ENCODE results near the gene THG1L.

DNA sequence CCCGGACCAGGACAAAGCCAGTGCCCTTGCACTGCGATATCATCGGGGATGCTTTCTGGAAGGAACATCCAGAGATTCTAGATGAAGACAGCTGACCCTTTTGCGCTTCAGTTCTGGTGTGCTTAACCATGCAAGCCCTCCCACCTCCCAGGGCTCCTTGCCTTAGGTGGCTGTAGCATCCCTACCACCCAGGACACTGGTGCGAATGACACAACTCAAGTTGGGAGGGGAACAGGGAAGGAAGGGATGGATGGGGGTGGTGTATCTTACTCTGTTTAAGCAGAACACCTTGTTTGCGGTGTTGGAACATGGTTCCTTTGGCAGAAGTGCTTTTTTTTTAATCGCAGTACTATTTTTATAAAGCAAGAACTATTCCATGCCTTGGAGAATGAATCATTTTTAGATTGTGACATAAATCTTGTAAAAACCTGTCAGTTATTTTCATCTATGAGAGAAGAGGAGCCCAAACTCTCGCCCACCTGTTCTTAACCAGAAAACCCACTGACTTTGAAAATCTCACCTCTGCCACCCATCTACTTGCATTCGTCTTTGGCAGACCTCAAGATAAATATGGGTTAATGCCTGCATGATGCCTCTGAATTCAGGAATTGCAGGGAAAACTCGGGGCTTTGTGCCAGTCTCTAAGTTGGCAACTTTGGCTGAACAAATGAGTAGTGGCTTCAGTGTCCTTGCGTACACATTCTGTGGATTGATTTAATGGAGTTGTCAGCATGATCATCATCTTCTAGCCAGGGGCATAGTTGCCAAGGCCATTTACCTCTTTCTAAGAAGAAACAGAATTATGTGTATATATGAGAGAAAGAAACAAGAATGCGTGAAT, 8.4 kb downstream of the THG1L start:
- TF ChIP-seq ZNF629 (CRISPR knock-in tag; conservative IDR thresholded peaks at IDR 0.05) (no peak), ZNF777 (CRISPR knock-in tag; IDR thresholded peaks at IDR 0.05) (no peak)
- TF ChIP-seq, protein P1, sequence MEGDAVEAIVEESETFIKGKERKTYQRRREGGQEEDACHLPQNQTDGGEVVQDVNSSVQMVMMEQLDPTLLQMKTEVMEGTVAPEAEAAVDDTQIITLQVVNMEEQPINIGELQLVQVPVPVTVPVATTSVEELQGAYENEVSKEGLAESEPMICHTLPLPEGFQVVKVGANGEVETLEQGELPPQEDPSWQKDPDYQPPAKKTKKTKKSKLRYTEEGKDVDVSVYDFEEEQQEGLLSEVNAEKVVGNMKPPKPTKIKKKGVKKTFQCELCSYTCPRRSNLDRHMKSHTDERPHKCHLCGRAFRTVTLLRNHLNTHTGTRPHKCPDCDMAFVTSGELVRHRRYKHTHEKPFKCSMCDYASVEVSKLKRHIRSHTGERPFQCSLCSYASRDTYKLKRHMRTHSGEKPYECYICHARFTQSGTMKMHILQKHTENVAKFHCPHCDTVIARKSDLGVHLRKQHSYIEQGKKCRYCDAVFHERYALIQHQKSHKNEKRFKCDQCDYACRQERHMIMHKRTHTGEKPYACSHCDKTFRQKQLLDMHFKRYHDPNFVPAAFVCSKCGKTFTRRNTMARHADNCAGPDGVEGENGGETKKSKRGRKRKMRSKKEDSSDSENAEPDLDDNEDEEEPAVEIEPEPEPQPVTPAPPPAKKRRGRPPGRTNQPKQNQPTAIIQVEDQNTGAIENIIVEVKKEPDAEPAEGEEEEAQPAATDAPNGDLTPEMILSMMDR (CRISPR knock-in tag; IDR thresholded peaks at IDR 0.05) = no peak
- TF ChIP-seq, protein P2, sequence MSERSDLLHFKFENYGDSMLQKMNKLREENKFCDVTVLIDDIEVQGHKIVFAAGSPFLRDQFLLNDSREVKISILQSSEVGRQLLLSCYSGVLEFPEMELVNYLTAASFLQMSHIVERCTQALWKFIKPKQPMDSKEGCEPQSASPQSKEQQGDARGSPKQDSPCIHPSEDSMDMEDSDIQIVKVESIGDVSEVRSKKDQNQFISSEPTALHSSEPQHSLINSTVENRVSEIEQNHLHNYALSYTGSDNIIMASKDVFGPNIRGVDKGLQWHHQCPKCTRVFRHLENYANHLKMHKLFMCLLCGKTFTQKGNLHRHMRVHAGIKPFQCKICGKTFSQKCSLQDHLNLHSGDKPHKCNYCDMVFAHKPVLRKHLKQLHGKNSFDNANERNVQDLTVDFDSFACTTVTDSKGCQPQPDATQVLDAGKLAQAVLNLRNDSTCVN (CRISPR knock-in tag; IDR thresholded peaks at IDR 0.05; ENCODE audit: borderline replicate concordance) = no peak
- TF ChIP-seq, protein P3, sequence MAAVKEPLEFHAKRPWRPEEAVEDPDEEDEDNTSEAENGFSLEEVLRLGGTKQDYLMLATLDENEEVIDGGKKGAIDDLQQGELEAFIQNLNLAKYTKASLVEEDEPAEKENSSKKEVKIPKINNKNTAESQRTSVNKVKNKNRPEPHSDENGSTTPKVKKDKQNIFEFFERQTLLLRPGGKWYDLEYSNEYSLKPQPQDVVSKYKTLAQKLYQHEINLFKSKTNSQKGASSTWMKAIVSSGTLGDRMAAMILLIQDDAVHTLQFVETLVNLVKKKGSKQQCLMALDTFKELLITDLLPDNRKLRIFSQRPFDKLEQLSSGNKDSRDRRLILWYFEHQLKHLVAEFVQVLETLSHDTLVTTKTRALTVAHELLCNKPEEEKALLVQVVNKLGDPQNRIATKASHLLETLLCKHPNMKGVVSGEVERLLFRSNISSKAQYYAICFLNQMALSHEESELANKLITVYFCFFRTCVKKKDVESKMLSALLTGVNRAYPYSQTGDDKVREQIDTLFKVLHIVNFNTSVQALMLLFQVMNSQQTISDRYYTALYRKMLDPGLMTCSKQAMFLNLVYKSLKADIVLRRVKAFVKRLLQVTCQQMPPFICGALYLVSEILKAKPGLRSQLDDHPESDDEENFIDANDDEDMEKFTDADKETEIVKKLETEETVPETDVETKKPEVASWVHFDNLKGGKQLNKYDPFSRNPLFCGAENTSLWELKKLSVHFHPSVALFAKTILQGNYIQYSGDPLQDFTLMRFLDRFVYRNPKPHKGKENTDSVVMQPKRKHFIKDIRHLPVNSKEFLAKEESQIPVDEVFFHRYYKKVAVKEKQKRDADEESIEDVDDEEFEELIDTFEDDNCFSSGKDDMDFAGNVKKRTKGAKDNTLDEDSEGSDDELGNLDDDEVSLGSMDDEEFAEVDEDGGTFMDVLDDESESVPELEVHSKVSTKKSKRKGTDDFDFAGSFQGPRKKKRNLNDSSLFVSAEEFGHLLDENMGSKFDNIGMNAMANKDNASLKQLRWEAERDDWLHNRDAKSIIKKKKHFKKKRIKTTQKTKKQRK (IDR thresholded peaks at IDR 0.05; ENCODE audit: low read length) = no peak

Data from HepG2 (cell line).